ENCODE measurements around the gene C1orf21.

C1orf21 gene

DNA sequence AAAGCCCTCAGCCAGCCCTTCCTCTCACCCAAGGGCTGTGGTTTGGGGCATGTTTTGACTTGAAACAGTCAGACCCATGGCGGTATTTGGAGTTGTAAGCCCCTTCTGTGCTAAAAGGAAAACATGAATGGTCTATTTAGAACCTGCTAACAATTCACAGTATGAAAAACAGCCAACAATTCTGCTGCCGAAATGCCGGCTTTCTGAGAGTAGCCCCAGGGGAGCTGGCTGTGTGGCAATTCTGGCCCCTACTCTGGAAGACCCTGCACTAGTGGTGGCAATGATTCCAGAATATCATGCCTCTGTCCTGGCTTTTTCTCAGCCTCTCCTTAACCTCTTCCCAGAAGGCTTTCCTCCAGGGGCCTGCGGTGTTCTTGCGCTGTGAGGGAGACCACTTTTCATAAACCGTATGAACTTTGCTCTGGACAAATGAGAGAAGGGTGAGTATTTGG lies 249.2 kb downstream of the C1orf21 start:
- TF ChIP-seq, protein P1, sequence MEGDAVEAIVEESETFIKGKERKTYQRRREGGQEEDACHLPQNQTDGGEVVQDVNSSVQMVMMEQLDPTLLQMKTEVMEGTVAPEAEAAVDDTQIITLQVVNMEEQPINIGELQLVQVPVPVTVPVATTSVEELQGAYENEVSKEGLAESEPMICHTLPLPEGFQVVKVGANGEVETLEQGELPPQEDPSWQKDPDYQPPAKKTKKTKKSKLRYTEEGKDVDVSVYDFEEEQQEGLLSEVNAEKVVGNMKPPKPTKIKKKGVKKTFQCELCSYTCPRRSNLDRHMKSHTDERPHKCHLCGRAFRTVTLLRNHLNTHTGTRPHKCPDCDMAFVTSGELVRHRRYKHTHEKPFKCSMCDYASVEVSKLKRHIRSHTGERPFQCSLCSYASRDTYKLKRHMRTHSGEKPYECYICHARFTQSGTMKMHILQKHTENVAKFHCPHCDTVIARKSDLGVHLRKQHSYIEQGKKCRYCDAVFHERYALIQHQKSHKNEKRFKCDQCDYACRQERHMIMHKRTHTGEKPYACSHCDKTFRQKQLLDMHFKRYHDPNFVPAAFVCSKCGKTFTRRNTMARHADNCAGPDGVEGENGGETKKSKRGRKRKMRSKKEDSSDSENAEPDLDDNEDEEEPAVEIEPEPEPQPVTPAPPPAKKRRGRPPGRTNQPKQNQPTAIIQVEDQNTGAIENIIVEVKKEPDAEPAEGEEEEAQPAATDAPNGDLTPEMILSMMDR (IDR thresholded peaks at IDR 0.05; ENCODE audit: low read depth, low read length), result no peak
- no peak for DNase-seq (ENCODE audit: extremely low read depth, low read depth)

DNA sequence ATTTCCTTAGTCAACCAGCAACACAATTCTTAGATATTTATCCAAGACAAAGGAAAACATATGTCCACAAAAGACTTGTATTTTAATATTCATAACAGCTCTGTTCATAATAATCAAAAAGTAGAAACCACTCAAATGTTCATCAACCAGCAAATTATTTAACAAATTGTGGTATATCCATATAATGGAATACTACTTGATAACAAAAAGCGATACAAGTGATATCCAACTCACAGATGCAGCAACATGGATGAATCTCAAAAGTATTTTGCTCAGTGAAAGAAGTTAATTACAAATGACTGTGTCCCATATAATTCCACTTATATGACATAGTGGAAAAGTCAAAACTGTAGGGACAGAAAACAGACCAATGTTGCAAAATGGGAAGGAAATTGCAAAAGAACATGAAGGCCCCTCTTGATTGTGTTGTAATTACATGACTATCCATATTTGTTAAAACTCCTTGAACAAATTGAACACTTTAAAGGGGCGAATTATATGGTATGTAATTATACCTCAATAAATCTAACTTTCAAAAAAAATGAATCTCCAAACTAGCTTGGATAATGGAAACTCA lies 250.9 kb downstream of the C1orf21 start:
- no peak for DNase-seq (ENCODE audit: extremely low read depth, low read depth)
- TF ChIP-seq, protein P1 (IDR thresholded peaks at IDR 0.05; ENCODE audit: low read depth, low read length), result no peak

DNA sequence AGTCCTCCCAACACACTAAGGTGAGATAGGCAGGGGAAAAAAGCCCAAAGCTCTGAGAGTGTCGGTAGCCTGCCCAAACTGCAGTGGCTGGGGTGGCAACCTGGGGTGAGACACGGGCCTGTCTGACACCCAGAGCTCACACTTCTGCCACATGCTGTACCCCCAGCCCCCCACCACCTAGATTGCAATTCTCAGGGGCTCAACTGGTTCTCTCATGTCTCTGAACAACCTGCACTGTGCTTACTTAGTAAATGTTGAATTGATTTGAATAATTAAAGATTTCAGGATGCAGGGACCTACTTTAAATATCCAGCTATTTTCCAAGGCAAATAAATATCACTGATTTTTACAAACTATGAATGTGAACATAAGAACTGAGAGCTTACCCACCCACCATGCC lies 252.4 kb downstream of the C1orf21 start:
- TF ChIP-seq, protein P1 (IDR thresholded peaks at IDR 0.05; ENCODE audit: low read depth, low read length), result no peak

DNA sequence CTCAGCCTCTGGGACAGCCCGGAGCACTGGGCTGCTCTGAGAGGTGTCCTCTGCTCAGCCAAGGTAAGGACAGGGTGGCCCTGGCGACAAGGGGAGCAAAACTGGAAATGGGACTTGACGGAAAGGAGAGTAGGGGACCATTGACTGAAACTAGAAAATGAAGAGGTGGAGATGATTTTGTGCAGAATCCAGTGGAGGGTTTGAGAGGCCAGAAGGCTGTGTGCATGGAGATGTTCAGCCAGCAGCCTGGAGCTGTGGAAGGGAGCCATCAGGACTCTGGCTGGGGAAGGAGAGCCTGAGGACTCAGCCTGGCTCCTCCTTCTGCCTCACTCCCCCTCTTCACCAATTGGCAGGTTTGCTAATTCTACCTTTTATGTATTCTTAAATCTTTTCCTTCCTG lies 253.7 kb downstream of the C1orf21 start:
- DNase-seq (ENCODE audit: extremely low read depth, low read depth), result no peak
- TF ChIP-seq, protein P1 (IDR thresholded peaks at IDR 0.05; ENCODE audit: low read depth, low read length), result no peak

More for the DNA sequence above, 252.4 kb downstream of the C1orf21 start:
- no peak for DNase-seq (ENCODE audit: extremely low read depth, low read depth)

DNA sequence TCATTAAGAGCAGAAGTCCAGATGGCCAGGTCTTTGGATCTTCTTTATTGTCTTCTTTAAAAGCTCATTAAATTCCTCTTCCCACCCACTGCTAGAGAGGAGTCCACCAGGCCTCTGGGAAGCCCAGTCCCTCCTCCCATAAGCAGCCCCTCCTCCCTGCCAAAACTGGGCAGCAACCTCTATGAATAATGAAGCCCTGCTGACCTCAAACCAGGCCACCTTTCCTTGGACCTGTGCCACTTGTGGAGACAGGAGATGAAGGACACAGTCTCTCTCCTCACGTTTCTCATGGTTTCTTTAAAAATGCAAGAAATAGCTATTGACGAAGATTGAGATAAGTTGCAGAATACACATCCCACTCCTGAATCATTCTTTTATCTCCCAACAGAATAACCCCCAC lies 255.1 kb downstream of the C1orf21 start:
- DNase-seq (ENCODE audit: extremely low read depth, low read depth), result no peak
- TF ChIP-seq, protein P1 (IDR thresholded peaks at IDR 0.05; ENCODE audit: low read depth, low read length), result no peak

DNA sequence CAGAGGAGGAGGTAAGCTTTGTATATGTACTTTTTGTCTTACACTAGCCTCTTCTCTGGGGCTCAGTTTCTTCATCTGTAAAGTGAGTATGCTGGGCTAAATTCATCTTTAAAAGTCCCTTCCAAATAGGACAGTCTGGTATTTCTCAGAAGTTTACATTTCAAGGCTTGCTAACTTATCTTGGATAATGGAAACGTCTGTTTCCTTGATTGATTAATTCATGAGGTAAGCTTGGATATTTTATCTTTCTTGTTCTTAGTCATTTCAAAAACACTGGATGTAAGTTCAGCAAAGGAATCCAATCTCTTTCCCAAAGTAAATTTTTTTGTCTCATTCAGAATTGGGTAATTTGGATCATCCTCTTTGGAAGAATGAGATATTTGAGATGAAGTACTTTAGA lies 256.8 kb downstream of the C1orf21 start:
- TF ChIP-seq, protein P1 (IDR thresholded peaks at IDR 0.05; ENCODE audit: low read depth, low read length), result no peak
- DNase-seq (ENCODE audit: extremely low read depth, low read depth), result no peak

DNA sequence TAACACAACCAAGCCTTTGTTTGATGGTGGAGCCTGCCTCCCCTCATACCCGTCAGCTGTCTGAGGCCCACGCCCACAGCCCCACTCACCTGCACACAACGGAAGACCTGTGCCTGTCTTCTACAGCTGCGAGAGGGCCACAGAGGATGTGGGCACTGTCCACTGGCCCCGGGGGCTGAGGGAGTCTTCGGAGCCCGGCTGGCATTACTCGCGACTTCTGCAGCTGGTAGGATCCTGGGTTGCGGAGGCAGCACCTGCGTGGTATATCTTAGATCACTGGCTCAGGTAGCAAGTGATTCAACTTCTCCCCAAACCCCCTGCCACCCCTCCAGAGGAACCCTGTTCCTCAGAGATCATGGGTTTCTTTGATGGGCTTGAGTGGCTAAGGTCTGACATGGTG lies 257.9 kb downstream of the C1orf21 start:
- TF ChIP-seq, protein P1 (IDR thresholded peaks at IDR 0.05; ENCODE audit: low read depth, low read length), result no peak
- DNase-seq (ENCODE audit: extremely low read depth, low read depth), result no peak
